HS-5 (cell line): ENCODE measurements around the gene MINDY4.

Experiments used
- DNase-seq: peaks from one replicate; pipeline ENCODE4 v3.0.0-alpha.2; 2012; ENCODE audit warnings: low read depth

MINDY4 gene

GRCh38 chr7:30771174-30771879 is at the start of gene MINDY4:
MINDY4 (plus strand) TSS chr7:30771417; CDS start chr7:30771494, 77 bp downstream.
- DNase-seq, result no peak

DNA sequence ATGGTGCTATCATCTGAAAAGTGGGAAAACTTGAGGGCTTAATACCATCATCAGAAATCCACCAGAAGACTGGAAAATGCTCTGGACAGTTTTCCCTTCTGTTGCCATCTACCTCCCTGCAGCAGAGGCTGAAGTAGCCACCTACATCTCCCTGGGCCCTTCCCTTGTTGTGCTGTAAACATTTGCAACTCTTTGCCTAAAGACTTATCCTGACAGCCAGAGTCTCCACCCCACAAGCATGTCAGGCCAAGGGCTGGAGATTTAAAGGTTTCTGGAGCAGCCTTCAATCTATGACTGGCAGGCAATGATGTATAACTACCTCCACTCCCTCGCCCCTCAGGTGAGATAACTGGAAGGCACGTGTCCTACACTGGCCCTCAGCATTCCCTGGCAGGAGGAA is 49.0 kb upstream of the MINDY4 start:
- no peak for DNase-seq

DNA sequence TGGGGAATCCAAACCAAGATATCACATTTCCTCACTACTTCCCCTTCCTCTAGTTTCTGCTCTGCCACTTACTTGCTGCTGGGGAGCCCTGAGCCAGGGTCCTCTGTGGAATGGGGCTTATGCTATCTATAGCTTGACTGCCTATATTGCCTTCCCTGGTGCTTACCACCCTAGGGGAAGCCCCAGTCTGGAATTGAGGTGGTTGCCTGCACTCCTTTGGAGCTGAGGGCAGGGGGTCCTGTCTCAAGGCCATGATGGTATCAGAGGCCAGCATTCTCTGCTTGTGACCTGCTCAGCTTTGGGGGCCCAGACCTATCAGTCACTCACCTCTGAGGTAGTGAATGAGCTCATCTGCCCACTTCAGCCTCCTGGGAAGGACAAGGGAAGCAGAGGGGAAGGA is 48.5 kb upstream of the MINDY4 start:
- no peak for DNase-seq

DNA sequence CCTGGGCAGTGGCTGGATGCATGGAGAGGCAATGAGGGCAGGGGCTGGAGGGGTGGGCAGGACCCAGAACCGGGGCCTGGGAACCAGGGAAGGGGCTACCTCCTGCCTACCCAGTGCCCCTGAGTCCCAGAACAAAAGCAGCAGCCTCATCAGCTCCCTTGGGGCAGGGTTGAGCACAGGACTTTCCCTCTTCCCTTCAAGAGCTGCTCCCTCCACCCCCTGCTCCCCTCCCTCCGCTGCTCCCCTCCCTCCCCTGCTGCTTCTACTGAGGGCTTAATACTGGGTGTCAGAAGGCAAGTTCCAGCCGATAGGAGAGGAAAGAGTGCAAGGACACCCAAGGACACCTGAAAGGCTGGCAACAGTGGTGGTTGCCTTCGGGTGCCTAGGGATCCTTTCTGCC is 47.4 kb upstream of the MINDY4 start:
- no peak for DNase-seq

- no peak for DNase-seq
Measured at GRCh38 chr7:30726296-30727006, 44.8 kb upstream of the MINDY4 start.

- DNase-seq, result no peak
Measured at GRCh38 chr7:30727061-30727945, 43.9 kb upstream of the MINDY4 start.

DNA sequence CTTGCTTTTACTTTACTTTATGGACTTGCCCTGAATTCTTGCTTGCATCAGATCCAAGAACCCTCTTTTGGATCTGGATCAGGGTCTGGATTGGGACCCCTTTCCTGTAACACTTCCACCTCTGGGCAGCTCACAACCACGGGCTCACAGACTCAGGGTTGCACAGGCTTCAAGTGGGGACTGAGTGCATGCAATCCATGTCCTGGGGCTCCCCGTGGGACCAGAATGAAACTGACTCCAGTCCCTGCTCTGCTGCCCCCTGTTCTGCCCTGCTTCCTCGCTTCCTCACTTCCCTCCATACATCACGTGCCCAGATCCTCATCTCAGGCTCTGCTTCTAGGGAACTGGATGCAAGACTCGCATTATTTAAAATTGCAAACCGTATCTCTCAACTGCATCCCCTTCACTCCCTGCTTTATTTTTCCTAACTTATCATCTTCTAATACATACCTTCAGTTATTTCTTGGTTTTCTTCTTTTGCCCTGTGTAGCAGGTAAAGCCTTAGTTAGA is 42.6 kb upstream of the MINDY4 start:
- no peak for DNase-seq

- DNase-seq, result no peak
Measured at GRCh38 chr7:30729642-30730041, 41.6 kb upstream of the MINDY4 start.

DNA sequence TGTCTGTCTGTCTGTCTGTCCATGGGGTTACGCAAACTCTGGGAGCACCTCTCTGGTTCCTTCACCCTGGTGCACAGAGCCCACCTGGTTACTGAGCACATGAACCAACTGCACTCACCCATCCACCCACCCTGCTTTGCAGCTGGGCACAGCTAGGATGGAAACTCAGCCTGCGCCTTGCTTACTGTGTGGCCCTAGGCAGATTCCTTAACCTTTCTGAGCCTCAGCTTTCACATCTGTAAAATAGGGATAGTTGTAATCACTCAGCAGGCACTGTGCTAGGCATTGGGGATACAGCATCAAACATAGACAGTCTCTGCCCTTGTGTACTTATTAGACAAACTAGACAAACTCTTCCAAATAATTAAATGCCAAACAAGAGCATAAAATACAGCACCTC is 41.1 kb upstream of the MINDY4 start:
- no peak for DNase-seq

DNA sequence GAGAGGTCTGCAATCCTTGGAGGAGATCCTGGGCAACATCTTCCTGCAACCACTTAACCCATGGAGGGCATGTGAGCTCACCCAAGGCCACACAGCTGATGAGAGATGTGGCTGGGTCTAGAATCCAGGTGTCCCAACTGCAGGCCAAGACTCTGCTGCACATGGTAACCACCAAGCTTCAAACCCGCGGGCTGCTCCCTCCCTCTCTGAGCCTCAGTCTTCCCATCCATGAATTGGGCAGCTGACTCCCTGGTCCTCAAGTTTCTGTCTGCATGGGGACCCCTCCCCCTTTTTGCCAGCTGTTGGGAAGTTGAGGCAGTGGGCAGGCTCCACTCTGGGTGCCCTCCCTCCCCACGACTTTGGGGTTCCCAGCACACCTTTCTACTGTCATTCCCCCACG is 40.2 kb upstream of the MINDY4 start:
- DNase-seq, result no peak

DNA sequence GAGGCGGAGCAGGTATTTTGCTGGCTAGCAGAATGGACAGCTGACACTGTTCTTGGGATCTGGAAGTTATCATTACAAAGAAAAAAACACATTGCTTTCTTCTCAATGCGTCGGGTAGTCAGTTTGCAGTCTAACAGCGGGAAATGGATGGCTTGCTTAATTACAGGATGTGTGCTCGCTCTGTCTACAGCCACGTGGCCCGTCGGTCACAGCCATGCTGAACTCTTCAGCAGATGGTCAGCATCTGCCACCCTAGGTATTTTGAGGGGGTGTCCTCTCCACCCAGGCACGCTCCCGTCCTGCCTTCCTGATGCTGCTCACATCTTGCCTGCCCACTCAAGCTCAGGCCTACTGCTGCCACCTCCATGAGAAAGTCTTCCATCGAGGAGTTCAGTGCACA is 39.6 kb upstream of the MINDY4 start:
- no peak for DNase-seq

DNA sequence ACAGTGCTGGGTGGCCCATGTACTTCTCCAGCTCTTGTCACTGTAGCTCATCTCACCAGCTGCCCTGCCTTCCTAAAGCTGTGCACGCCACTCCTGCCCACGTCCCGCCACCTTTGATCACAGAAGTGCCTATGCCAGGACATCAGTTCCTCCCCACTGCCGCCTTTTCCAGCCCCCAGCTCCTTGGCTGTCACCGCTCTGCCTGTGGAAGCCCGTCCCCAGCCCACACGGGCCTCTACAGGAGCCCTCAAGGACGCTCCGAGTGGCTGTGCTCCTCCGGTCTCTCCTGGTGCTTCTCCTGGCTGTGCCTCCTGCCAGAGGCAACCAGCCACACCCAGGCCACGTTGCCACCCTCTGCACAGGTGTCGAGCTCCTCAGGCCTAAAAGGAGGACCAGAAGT is 38.6 kb upstream of the MINDY4 start:
- no peak for DNase-seq

- DNase-seq, result no peak
Measured at GRCh38 chr7:30733216-30733615, 38.0 kb upstream of the MINDY4 start.

DNA sequence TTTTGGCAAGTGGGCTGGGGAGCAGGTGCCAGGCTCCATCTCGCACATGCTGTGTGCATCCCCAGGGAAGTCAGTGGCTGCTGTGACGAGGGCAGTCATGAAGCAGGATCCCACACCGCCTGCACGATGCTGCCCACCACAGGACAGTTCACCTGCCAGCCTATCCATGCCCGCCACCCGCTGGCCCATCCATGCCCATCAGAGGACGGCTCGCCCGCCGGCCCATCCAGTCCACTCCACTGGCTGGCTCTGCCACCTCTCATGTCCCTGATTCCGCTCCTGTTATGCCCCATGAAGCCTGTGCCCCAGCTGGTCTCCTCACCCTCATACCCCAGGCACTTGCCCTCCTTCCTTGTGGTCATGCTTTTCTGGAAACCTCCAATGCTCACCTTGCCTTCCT is 37.5 kb upstream of the MINDY4 start:
- no peak for DNase-seq

GRCh38 chr7:30734497-30734896 is 36.7 kb upstream of the MINDY4 start:
- no peak for DNase-seq

DNA sequence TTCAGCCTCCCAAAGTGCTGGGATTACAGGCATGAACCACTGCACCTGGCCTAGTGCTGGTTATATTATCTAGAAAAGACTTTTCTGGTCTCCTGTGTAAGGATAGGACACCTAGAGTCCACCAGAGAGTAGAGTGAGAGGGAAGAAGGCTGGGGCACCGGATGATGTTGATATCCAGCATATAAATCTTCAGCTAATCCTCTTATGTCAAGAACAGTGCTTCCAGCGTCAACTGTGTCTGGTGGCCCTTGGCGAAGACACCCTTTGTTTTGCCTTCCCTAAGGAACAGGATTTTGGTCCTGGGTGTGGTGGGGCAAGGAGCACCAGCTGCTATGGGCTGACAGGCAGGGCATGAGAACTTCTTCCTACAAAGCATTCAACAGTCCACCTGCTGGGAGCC is 35.6 kb upstream of the MINDY4 start:
- DNase-seq, result no peak

- no peak for DNase-seq
Measured at GRCh38 chr7:30736291-30736690, 34.9 kb upstream of the MINDY4 start.

GRCh38 chr7:30738026-30738915 is 32.9 kb upstream of the MINDY4 start:
- no peak for DNase-seq

- DNase-seq, result no peak
Measured at GRCh38 chr7:30739691-30740090, 31.5 kb upstream of the MINDY4 start.

- peak; percentile 16 for DNase-seq
Measured at GRCh38 chr7:30740417-30741181, 30.6 kb upstream of the MINDY4 start.

GRCh38 chr7:30741289-30741688 is 29.9 kb upstream of the MINDY4 start:
- DNase-seq, result no peak
